Sigmoid colon (tissue), 7 donors: ENCODE results near the gene SBF2. TPM values are rescaled to one million over a fixed set of nuclear protein-coding genes. Genes with fewer than 3 reads are reported as not detected.

Experiments used
- DNase-seq: peaks from one replicate; pipeline ENCODE4 v3.0.0-alpha.2; 2019
- H3K27ac ChIP-seq, 4 donors: fragments of 200-600 bp; sonication (generic); one replicate each; pipeline ENCODE4 v1.5.1; 2016 to 2019; ENCODE audit warnings: mild to moderate bottlenecking in 1 of 4
- H3K27me3 ChIP-seq, 3 donors: fragments of 200-600 bp; sonication (generic); one replicate each; pipeline ENCODE4 v1.5.1; 2019; ENCODE audit warnings: mild to moderate bottlenecking in 1 of 3
- H3K36me3 ChIP-seq, 4 donors: fragments of 200-600 bp; sonication (generic); one replicate each; pipeline ENCODE4 v1.5.1; 2016 to 2019
- H3K4me1 ChIP-seq, 4 donors: fragments of 200-600 bp; sonication (generic); one replicate each; pipeline ENCODE4 v1.5.1; 2017 to 2019
- H3K4me3 ChIP-seq, 4 donors: fragments of 200-600 bp; sonication (generic); one replicate each; pipeline ENCODE4 v1.5.1; 2017 to 2019; ENCODE audit warnings: mild to moderate bottlenecking in 2 of 4, moderate library complexity in 1 of 4
- H3K9me3 ChIP-seq, 4 donors: fragments of 200-600 bp in 3 of 4; sonication (generic) in 3 of 4; one replicate each; pipeline versions ENCODE4 v1.5.1 to v1.6.1; 2013 to 2019
- EP300 ChIP-seq, 4 donors: sonication (generic); formaldehyde crosslinking; IDR thresholded peaks; one replicate each; pipeline ENCODE4 v1.6.1; 2017; ENCODE audit warnings: antibody characterized with exemption in 4 of 4
- POLR2A ChIP-seq, 2 donors: fragments of 450-650 bp; IDR thresholded peaks; one replicate each; pipeline ENCODE4 v1.6.1; 2016; ENCODE audit warnings: antibody characterized with exemption in 2 of 2, mild to moderate bottlenecking in 2 of 2, moderate library complexity in 2 of 2
- POLR2AphosphoS5 ChIP-seq, 4 donors: sonication (generic); formaldehyde crosslinking; IDR thresholded peaks; one replicate each; pipeline ENCODE4 v1.6.1; 2017; ENCODE audit warnings: antibody characterized with exemption in 4 of 4
- WGBS, 2 donors: extraction: QIAGEN DNeasy Blood & Tissue Kit; methylation state at CpG; one replicate each; pipeline ENCODE4 v1.1.7; 2013; 5-methylcytosine and 5-hydroxymethylcytosine counted together
- intact Hi-C: fragments of 100-400 bp; cut with DNase I; formaldehyde crosslinking; loops from one replicate; pipeline ENCODE4 v1.15.1; 2023
- polyA plus RNA-seq, 3 donors: library from polyadenylated mRNA; stranded (reverse); fragments of 200-250 nt; gene quantifications; one replicate each; pipeline ENCODE4 v1.2.3, GENCODE V29; 2013
- total RNA-seq, 4 donors: library from RNA; depleted of rRNA; stranded (reverse); fragments of >200 nt; gene quantifications; one replicate each; pipeline ENCODE4 v1.1.0, GENCODE V29; 2016
- TF ChIP-seq, protein P1 (sequence below), 4 experiments: fragments of 450-650 bp in 3 of 4; fragments of 200-600 bp in 1 of 4; IDR thresholded peaks; one replicate each; pipeline ENCODE4 v1.5.1; 2016 to 2019; ENCODE audit warnings: antibody characterized with exemption in 4 of 4, mild to moderate bottlenecking in 3 of 4, moderate library complexity in 2 of 4
- donor health status: healthy with polysubstance abuse.
- donor health status: Bipolar disorder and iron deficiency.
- donor health status: healthy.

SBF2 gene
- total and polyA plus RNA-seq, 7 donors: 9.5 to 67.5 (median 47.1) TPM

DNA sequence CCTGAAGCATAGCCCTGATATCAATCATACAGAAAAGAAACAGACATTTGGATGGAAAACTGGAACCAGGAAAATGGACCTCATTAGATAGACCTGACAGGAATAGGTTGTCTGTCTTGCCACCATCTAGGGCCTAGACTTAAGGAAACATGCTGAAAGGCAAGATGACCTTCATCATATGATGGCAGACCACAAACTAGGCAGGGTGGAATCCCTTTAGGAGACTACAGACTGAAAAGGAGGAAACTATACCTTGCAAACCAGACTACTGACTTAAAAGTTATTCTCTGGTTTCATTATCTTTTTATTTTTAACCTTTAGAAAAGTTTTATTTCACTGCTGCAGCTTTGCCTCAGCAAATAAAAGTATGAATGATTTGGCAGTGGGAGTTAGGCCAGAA, 20.3 kb downstream of the SBF2 start:
- DNase-seq: no peak
- intact Hi-C loops: no loop called here
- H3K36me3 ChIP-seq: no peaks in the 10 kb centered on the region
- no peak overlapping the region for H3K4me3 ChIP-seq
- TF ChIP-seq POLR2AphosphoS5 (IDR thresholded peaks at IDR 0.05) (no peak), POLR2A (IDR thresholded peaks at IDR 0.05) (no peak), EP300 (IDR thresholded peaks at IDR 0.05) (no peak)
- TF ChIP-seq, protein P1, sequence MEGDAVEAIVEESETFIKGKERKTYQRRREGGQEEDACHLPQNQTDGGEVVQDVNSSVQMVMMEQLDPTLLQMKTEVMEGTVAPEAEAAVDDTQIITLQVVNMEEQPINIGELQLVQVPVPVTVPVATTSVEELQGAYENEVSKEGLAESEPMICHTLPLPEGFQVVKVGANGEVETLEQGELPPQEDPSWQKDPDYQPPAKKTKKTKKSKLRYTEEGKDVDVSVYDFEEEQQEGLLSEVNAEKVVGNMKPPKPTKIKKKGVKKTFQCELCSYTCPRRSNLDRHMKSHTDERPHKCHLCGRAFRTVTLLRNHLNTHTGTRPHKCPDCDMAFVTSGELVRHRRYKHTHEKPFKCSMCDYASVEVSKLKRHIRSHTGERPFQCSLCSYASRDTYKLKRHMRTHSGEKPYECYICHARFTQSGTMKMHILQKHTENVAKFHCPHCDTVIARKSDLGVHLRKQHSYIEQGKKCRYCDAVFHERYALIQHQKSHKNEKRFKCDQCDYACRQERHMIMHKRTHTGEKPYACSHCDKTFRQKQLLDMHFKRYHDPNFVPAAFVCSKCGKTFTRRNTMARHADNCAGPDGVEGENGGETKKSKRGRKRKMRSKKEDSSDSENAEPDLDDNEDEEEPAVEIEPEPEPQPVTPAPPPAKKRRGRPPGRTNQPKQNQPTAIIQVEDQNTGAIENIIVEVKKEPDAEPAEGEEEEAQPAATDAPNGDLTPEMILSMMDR (IDR thresholded peaks at IDR 0.05): no peak
- H3K27ac ChIP-seq: peak overlapping the region; percentile 11 to 56 (median 34)
- H3K27me3 ChIP-seq: no peaks in the 10 kb centered on the region
- peaks cover 0 to 17% (median 12%) of the 10 kb centered on the region in 4 donors for H3K4me1 ChIP-seq
- no peaks in the 10 kb centered on the region for H3K9me3 ChIP-seq

DNA sequence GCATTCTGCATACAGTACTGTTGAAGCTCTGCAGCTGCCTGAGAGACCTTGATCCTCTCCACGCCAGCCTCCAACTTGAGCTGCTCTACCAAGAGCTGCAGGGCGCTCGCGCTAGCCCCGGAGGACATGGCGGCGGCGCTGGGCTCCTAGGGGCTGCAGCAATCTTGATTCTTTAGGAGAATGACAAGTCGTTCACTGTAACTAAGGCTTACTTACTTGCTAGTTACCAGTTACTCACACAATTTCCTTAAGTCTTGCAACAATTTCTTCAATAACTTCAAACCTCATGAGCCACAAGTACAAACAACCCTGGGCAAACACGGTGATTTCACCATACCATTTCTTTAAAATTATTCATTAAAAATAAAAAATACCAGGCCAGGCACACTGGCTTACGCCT, 21.9 kb downstream of the SBF2 start:
- Histone ChIP-seq H3K9me3 (no peaks in the 10 kb centered on the region), H3K4me1 (peaks cover 0 to 17% (median 12%) of the 10 kb centered on the region in 4 donors), H3K4me3 (no peak overlapping the region), H3K27ac (no peak overlapping the region), H3K27me3 (no peaks in the 10 kb centered on the region), H3K36me3 (no peaks in the 10 kb centered on the region)
- intact Hi-C loops: no loop called here
- WGBS, 2 donors: 95 to 97% methylated on average over 11 of the region's 11 CpGs
- no peak for DNase-seq
- no peak for TF ChIP-seq EP300 (IDR thresholded peaks at IDR 0.05)
- TF ChIP-seq, protein P1 (IDR thresholded peaks at IDR 0.05): no peak
- TF ChIP-seq POLR2AphosphoS5 (IDR thresholded peaks at IDR 0.05): no peak
- TF ChIP-seq POLR2A (IDR thresholded peaks at IDR 0.05): no peak

- TF ChIP-seq, protein P1 (IDR thresholded peaks at IDR 0.05): no peak
- TF ChIP-seq EP300 (IDR thresholded peaks at IDR 0.05) (no peak), POLR2A (IDR thresholded peaks at IDR 0.05) (no peak), POLR2AphosphoS5 (IDR thresholded peaks at IDR 0.05) (no peak)
- H3K9me3 ChIP-seq: no peaks in the 10 kb centered on the region
- H3K4me3 ChIP-seq: no peak overlapping the region
- H3K4me1 ChIP-seq: peaks cover 0 to 12% (median 8%) of the 10 kb centered on the region in 4 donors
- H3K27me3 ChIP-seq: no peaks in the 10 kb centered on the region
- H3K36me3 ChIP-seq: no peaks in the 10 kb centered on the region
- intact Hi-C loops: no loop called here
- no peak for DNase-seq
- WGBS, 2 donors: 65 to 88% methylated on average over 5 of the region's 5 CpGs
- no peak overlapping the region for H3K27ac ChIP-seq
These were observed 25.1 kb downstream of the SBF2 start for GRCh38 chr11:10268746-10269488.

DNA sequence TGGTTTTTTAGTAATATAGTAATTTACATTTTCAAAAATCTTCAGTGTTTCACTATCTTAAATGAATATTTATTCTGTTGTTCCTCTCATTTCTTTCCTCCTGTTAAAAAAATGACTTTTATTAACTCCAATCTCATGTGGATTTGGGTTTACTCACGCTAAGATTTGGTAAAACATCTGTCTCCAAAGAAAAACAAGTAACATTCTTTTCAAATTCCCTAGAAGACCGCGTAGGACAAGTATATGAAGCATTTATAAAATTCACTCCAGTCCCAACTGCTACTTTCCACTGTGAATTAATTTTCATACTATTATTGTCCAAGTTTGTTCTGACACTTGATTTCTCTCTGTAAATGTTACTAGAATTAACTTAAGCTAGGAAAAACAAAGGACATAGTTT, 26.2 kb downstream of the SBF2 start:
- DNase-seq: no peak
- no peak overlapping the region for H3K4me3 ChIP-seq
- H3K36me3 ChIP-seq: no peaks in the 10 kb centered on the region
- WGBS, 2 donors: 83 to 91% methylated on average over 3 of the region's 3 CpGs
- TF ChIP-seq EP300 (IDR thresholded peaks at IDR 0.05): no peak
- TF ChIP-seq, protein P1 (IDR thresholded peaks at IDR 0.05): no peak
- no peak for TF ChIP-seq POLR2A (IDR thresholded peaks at IDR 0.05)
- TF ChIP-seq POLR2AphosphoS5 (IDR thresholded peaks at IDR 0.05): no peak
- peaks cover 0 to 7% (median 3%) of the 10 kb centered on the region in 4 donors for H3K4me1 ChIP-seq
- intact Hi-C loops: no loop called here
- H3K27ac ChIP-seq: no peak overlapping the region
- no peaks in the 10 kb centered on the region for H3K27me3 ChIP-seq
- H3K9me3 ChIP-seq: no peaks in the 10 kb centered on the region
